HG02870 (cell line): Measurements from ENCODE around the gene PNPLA2.

Experiments
- ATAC-seq: cut with Tn5 transposase; IDR thresholded peaks from one replicate; pipeline ENCODE4 v1.9.1; 2021; ENCODE audit warnings: mild to moderate bottlenecking, moderate library complexity; ENCODE audit not compliant: unreplicated experiment

Gene PNPLA2

GRCh38 chr11:858053-858761 is 39.5 kb downstream of the PNPLA2 start:
- ATAC-seq = no peak

- ATAC-seq = no peak
Observed at GRCh38 chr11:858762-859339, 40.1 kb downstream of the PNPLA2 start.

GRCh38 chr11:859394-860131 is 40.8 kb downstream of the PNPLA2 start:
- ATAC-seq = no peak

- ATAC-seq = no peak
Observed at GRCh38 chr11:860234-861104, 41.8 kb downstream of the PNPLA2 start.

GRCh38 chr11:861105-861479 is 42.4 kb downstream of the PNPLA2 start:
- ATAC-seq = no peak

GRCh38 chr11:862081-862661 is 43.5 kb downstream of the PNPLA2 start:
- ATAC-seq = no peak

- ATAC-seq = no peak
Observed at GRCh38 chr11:862696-863022, 43.9 kb downstream of the PNPLA2 start.

GRCh38 chr11:863023-863909 is 44.6 kb downstream of the PNPLA2 start:
- ATAC-seq = no peak

GRCh38 chr11:863910-864827 is 45.5 kb downstream of the PNPLA2 start:
- ATAC-seq = no peak

GRCh38 chr11:864898-865297 is 46.2 kb downstream of the PNPLA2 start:
- ATAC-seq = no peak

- no peak for ATAC-seq
Observed at GRCh38 chr11:865462-866430, 47.0 kb downstream of the PNPLA2 start.

- ATAC-seq = no peak
Observed at GRCh38 chr11:866481-866880, 47.8 kb downstream of the PNPLA2 start.

GRCh38 chr11:867856-868358 is 49.2 kb downstream of the PNPLA2 start:
- ATAC-seq = no peak

- no peak for ATAC-seq
Observed at GRCh38 chr11:868394-868793, 49.7 kb downstream of the PNPLA2 start.

GRCh38 chr11:868802-869201 is 50.1 kb downstream of the PNPLA2 start:
- no peak for ATAC-seq

GRCh38 chr11:869399-870126 is 50.8 kb downstream of the PNPLA2 start:
- no peak for ATAC-seq

- no peak for ATAC-seq
Observed at GRCh38 chr11:870127-870413, 51.4 kb downstream of the PNPLA2 start.
